Measurements from ENCODE around the gene ZNF189. TPM values are rescaled to one million over a fixed set of nuclear protein-coding genes. Genes with fewer than 3 reads are reported as not detected.

ZNF189 gene
- 11.3 and 21.6 TPM in 2 replicates for total RNA-seq

GRCh38 chr9:101398068-101398929 is at the start of gene ZNF189, which contains the start of gene MRPL50:
ZNF189 (plus strand) TSS chr9:101398851; CDS start chr9:101399157, 306 bp downstream.
MRPL50 (minus strand) TSS chr9:101398618; CDS start chr9:101398592, 26 bp downstream.

GRCh38 chr9:101384873-101385536 is 13.6 kb upstream of the ZNF189 start, which contains the start of gene BAAT:
BAAT (minus strand) TSS chr9:101385006; CDS start chr9:101371404, 13,602 bp downstream.

GRCh38 chr9:101435601-101436079 is 37.0 kb downstream of the ZNF189 start, which contains the start of gene ALDOB:
ALDOB (minus strand) TSS chr9:101435774; CDS start chr9:101430887, 4,887 bp downstream.

Other genes with a start within 250 kb of the ZNF189 start
- gene BAAT, start 13.8 kb upstream of the ZNF189 start, total RNA-seq = under 0.01 and 0.07 TPM in 2 replicates
- gene MRPL50, start 233 bp upstream of the ZNF189 start, total RNA-seq = 16.7 and 17.2 TPM in 2 replicates
- gene ALDOB, start 36.9 kb downstream of the ZNF189 start, total RNA-seq = not detected in 2 replicates
- 54.0 and 57.8 TPM in 2 replicates for gene RNF20, start 135.0 kb downstream of the ZNF189 start, total RNA-seq
- gene PPP3R2, start 196.1 kb downstream of the ZNF189 start, total RNA-seq = not detected in 2 replicates

Data from nasal cavity respiratory epithelium epithelial cell of viscerocranial mucosa (primary cell).